Measurements from ENCODE around the gene TRIL.

- TF ChIP-seq POLR2A (IDR thresholded peaks at IDR 0.05; ENCODE audit: low read depth, low read length) (no peak), POLR2AphosphoS5 (IDR thresholded peaks at IDR 0.05; ENCODE audit: low read depth, low read length) (no peak), SPI1 (IDR thresholded peaks at IDR 0.05; ENCODE audit: low read depth, low read length) (no peak), TAF1 (IDR thresholded peaks at IDR 0.05; ENCODE audit: low read depth, low read length) (no peak), POU2F2 (IDR thresholded peaks at IDR 0.05; ENCODE audit: low read depth, low read length) (no peak)
These were observed 2.1 kb upstream of the TRIL start for GRCh38 chr7:28960071-28960840.
